Measurements from ENCODE around the gene CDH24. TPM values are rescaled to one million over a fixed set of nuclear protein-coding genes. Genes with fewer than 3 reads are reported as not detected.
A peak's percentile ranks its signal among the peaks of the same experiment; 100 is the strongest.

CDH24 gene
- total and polyA plus RNA-seq, 2 of the 13 experiments (the other 11 are each of a cell fraction or from before 2014, with no cell fraction given): 0.69 to 0.99 TPM

GRCh38 chr14:23071244-23071920 is 14.1 kb upstream of the CDH24 start (continued):
- TF ChIP-seq HNF4G (IDR thresholded peaks at IDR 0.05; ENCODE audit: borderline replicate concordance, low read depth, low read length) (0 out of 2 replicates have a peak, but pooled peaks have one; percentile 5), HNF4G (CRISPR knock-in tag; IDR thresholded peaks at IDR 0.05; ENCODE audit: borderline replicate concordance, low read depth) (0 out of 2 replicates have a peak, but pooled peaks have one; percentile 58), TCF7 (IDR thresholded peaks at IDR 0.05; ENCODE audit: low read depth) (no peak), CENPBD1 (CRISPR knock-in tag; IDR thresholded peaks at IDR 0.05; ENCODE audit: borderline replicate concordance, low read depth) (no peak), NR0B2 (CRISPR knock-in tag; IDR thresholded peaks at IDR 0.05) (peak; percentile 82), ZFP36 (IDR thresholded peaks at IDR 0.05; ENCODE audit: borderline replicate concordance, low read depth, low read length, partially characterized antibody) (no peak), SSRP1 (CRISPR knock-in tag; IDR thresholded peaks at IDR 0.05) (peak; percentile 92), ZNF10 (CRISPR knock-in tag; IDR thresholded peaks at IDR 0.05; ENCODE audit: borderline replicate concordance, low read depth) (no peak), ZFAT (CRISPR knock-in tag; conservative IDR thresholded peaks at IDR 0.05) (no peak), ZNF317 (CRISPR knock-in tag; IDR thresholded peaks at IDR 0.05) (peak; percentile 74; the same call in 1 of the 2 replicates), HMGA1 (CRISPR knock-in tag; conservative IDR thresholded peaks at IDR 0.05) (no peak), TCF7L2 (IDR thresholded peaks at IDR 0.05; ENCODE audit: low read depth, low read length) (no peak), ZNF784 (CRISPR knock-in tag; IDR thresholded peaks at IDR 0.05; ENCODE audit: borderline replicate concordance) (peak; percentile 87; the same call in 1 of the 2 replicates), ZNF782 (CRISPR knock-in tag; IDR thresholded peaks at IDR 0.05; ENCODE audit: borderline replicate concordance) (peak; percentile 26; the same call in 1 of the 2 replicates), NR2F6 (IDR thresholded peaks at IDR 0.05) (no peak), NR2F6 (CRISPR knock-in tag; IDR thresholded peaks at IDR 0.05) (peak; percentile 58; the same call in 1 of the 2 replicates), PPARG (CRISPR knock-in tag; conservative IDR thresholded peaks at IDR 0.05) (0 out of 2 replicates have a peak, but pooled peaks have one; percentile 29), ZNF512B (CRISPR knock-in tag; IDR thresholded peaks at IDR 0.05; ENCODE audit: borderline replicate concordance) (no peak), RCOR2 (CRISPR knock-in tag; IDR thresholded peaks at IDR 0.05) (no peak; the same call in 1 of the 2 replicates), SALL1 (CRISPR knock-in tag; IDR thresholded peaks at IDR 0.05) (peak; percentile 94), SMAD9 (CRISPR knock-in tag; IDR thresholded peaks at IDR 0.05) (no peak), ZNF513 (CRISPR knock-in tag; conservative IDR thresholded peaks at IDR 0.05) (no peak)
